ENCODE data around the gene CCDC74A.
"Not testable (repeated sequence)": the region's sequence is repeated elsewhere in the genome, so short reads cannot be mapped to it uniquely, and the experiment has no call there.

CCDC74A gene

GRCh38 chr2:131529864-131530445 is 2.3 kb downstream of the CCDC74A start:
- not testable (repeated sequence) for DNase-seq

GRCh38 chr2:131530626-131531344 is 3.1 kb downstream of the CCDC74A start:
- DNase-seq = not testable (repeated sequence)

- DNase-seq = not testable (repeated sequence)
These were observed 4.0 kb downstream of the CCDC74A start for GRCh38 chr2:131531547-131532185.

- DNase-seq = not testable (repeated sequence)
These were observed 5.3 kb downstream of the CCDC74A start for GRCh38 chr2:131532723-131533608.

- not testable (repeated sequence) for DNase-seq
These were observed 6.1 kb downstream of the CCDC74A start for GRCh38 chr2:131533609-131534316.

GRCh38 chr2:131534317-131534672 is 6.6 kb downstream of the CCDC74A start:
- DNase-seq = not testable (repeated sequence)

GRCh38 chr2:131534965-131535364 is 7.3 kb downstream of the CCDC74A start:
- DNase-seq = not testable (repeated sequence)

- DNase-seq = no peak
These were observed 7.8 kb downstream of the CCDC74A start for GRCh38 chr2:131535526-131535925.

GRCh38 chr2:131535951-131536826 is 8.5 kb downstream of the CCDC74A start:
- DNase-seq = not testable (repeated sequence)

- not testable (repeated sequence) for DNase-seq
These were observed 9.2 kb downstream of the CCDC74A start for GRCh38 chr2:131536841-131537240.

- DNase-seq = not testable (repeated sequence)
These were observed 11.2 kb downstream of the CCDC74A start for GRCh38 chr2:131538856-131539255.

- no peak for DNase-seq
These were observed 15.0 kb downstream of the CCDC74A start for GRCh38 chr2:131542438-131543384.

- no peak for DNase-seq
These were observed 15.8 kb downstream of the CCDC74A start for GRCh38 chr2:131543385-131543891.

GRCh38 chr2:131544006-131544812 is 16.5 kb downstream of the CCDC74A start:
- not testable (repeated sequence) for DNase-seq

- DNase-seq = not testable (repeated sequence)
These were observed 17.1 kb downstream of the CCDC74A start for GRCh38 chr2:131544813-131545165.

- no peak for DNase-seq
These were observed 25.2 kb downstream of the CCDC74A start for GRCh38 chr2:131552871-131553270.

GRCh38 chr2:131556998-131557397 is 29.3 kb downstream of the CCDC74A start:
- no peak for DNase-seq

- no peak for DNase-seq
These were observed 30.1 kb downstream of the CCDC74A start for GRCh38 chr2:131557558-131558321.
